Measurements from ENCODE around the gene AUTS2.

AUTS2 gene

GRCh38 chr7:69598081-69598486 is at the start of gene AUTS2:
Gene AUTS2, plus strand, starts transcription at chr7:69598475. Its CDS starts 1,179 bp downstream, at chr7:69599654.
- H3K4me3 ChIP-seq = peak within 1 kb of the TSS; percentile 53 to 79 (median 71)
- H3K27ac ChIP-seq = peak within 1 kb of the TSS in 19 of 21 experiments; percentile 16 to 88 (median 68)

GRCh38 chr7:69550991-69551390 is 47.3 kb upstream of the AUTS2 start:
- Histone ChIP-seq H3K4me3 (no peak overlapping the region), H3K27ac (no peak overlapping the region)

DNA sequence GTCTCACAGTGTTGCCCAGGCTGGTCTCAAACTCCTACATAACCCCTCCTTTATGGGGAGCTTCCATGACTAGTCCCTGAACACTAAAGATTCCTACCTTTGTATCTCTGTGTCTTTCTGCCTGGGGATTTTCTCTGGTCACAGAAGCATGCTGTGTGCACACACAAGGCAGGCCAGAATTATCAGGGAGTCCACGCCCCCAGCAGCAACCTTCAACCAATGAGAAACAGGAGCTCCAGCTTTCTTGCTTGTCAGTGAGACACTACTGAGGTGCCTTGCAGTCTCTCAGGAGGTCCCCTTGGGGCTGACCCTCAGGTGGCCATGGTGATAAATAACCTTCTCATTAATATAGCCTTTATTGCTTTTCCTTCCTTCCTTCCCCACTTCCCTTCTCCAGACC is 45.1 kb upstream of the AUTS2 start:
- H3K4me3 ChIP-seq = no peak overlapping the region
- no peak overlapping the region for H3K27ac ChIP-seq

GRCh38 chr7:69561266-69561960 is 36.9 kb upstream of the AUTS2 start:
- H3K27ac ChIP-seq = no peak overlapping the region

DNA sequence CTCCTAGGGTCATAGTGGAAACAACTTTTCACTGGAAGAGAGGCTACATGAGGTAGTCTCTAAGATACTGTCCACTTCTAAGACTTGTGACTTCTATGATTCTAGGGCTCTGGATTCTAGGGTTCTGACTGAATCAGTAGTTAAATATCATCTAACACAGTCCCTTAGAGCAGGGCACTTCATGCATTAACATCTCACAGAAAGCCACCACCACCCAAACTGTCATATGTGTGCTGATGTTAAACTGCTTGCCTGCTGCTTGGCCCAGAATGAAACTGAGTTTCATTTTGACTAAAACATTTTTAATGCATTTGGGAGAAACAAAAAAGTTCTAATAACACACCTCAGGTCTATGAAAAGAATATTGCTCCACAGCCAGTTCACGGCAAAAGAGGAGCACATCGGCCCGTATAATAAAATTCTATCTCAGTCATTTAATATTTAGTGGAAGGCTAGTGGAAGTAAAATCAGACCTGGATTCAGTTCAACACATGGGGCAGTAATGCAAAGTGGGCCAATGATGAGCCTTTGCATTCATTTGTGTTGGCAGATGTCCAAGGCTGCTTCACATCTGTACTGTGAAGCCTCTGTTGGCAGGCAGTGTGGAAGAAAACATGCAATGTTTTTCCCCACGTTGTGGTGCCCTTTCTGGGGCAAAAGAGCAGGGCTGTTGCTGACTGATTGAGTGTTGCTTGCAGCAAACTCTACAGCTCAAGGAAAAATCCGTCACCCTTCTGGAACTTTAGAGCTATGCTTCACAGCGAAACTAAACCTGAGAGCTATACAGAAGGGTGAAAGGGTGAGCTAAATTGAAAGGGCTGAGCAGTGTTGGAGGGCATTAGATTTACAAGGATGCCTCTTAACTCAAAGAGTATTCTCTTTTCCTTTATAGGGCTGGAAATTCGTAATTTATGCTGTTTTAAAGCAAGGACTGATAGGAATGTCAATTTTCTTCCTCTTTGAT is 33.5 kb upstream of the AUTS2 start:
- H3K27ac ChIP-seq = peak overlapping the region in 1 of 21 experiments; percentile 14
- no peak overlapping the region for H3K4me3 ChIP-seq

More at GRCh38 chr7:69561266-69561960, 36.9 kb upstream of the AUTS2 start:
- no peak overlapping the region for H3K4me3 ChIP-seq

DNA sequence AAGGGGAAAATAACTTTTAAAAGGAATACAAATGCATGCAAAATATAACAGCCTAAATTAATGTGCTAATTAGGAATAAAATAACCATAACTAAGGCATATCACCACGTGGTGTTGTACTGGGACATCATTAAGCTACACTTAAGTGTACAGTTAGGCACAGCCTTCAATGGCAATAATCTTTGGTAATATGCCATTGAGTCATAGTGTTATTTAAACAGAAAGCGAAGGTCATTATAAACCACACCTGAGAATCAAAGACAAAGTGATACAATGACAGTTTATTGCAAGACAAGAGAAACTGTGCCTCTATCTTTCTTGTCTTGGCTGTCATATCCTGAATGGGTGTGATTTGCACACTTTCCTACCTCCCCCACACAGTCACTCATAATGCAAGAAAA is 30.5 kb upstream of the AUTS2 start:
- Histone ChIP-seq H3K27ac (no peak overlapping the region), H3K4me3 (no peak overlapping the region)

- Histone ChIP-seq H3K27ac (no peak overlapping the region), H3K4me3 (no peak overlapping the region)
These were observed 30.0 kb upstream of the AUTS2 start for GRCh38 chr7:69568266-69568665.

- H3K27ac ChIP-seq = no peak overlapping the region
- H3K4me3 ChIP-seq = no peak overlapping the region
These were observed 22.6 kb upstream of the AUTS2 start for GRCh38 chr7:69575651-69576050.

- no peak overlapping the region for H3K4me3 ChIP-seq
- no peak overlapping the region for H3K27ac ChIP-seq
These were observed 21.1 kb upstream of the AUTS2 start for GRCh38 chr7:69577221-69577620.

DNA sequence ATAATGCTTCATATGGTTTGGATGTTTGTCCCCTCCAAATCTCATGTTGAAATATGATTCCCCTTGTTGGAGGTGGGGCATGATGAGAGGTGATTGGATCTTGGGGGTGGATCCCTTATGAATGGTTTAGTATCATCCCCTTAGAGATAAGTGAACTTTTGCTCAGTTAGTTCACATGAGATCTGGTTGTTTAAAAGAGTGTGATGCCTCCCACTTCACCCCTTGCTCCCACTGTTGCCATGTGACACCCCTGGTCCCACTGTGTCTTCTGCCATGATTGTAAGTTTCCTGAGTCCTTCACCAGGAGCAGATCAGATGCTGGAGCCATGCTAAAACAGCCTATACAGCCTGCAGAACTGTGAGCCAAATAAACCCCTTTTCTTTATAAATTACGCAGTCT is 13.1 kb upstream of the AUTS2 start:
- H3K4me3 ChIP-seq = no peak overlapping the region

GRCh38 chr7:69586321-69586720 is 12.0 kb upstream of the AUTS2 start:
- no peak overlapping the region for H3K4me3 ChIP-seq
- H3K27ac ChIP-seq = no peak overlapping the region

More for the DNA sequence above, 13.1 kb upstream of the AUTS2 start:
- no peak overlapping the region for H3K27ac ChIP-seq

- Histone ChIP-seq H3K4me3 (no peak overlapping the region), H3K27ac (no peak overlapping the region)
These were observed 9.5 kb upstream of the AUTS2 start for GRCh38 chr7:69588773-69589172.

GRCh38 chr7:69591805-69592204 is 6.5 kb upstream of the AUTS2 start:
- no peak overlapping the region for H3K4me3 ChIP-seq
- no peak overlapping the region for H3K27ac ChIP-seq

GRCh38 chr7:69593511-69593910 is 4.8 kb upstream of the AUTS2 start:
- H3K27ac ChIP-seq = no peak overlapping the region

DNA sequence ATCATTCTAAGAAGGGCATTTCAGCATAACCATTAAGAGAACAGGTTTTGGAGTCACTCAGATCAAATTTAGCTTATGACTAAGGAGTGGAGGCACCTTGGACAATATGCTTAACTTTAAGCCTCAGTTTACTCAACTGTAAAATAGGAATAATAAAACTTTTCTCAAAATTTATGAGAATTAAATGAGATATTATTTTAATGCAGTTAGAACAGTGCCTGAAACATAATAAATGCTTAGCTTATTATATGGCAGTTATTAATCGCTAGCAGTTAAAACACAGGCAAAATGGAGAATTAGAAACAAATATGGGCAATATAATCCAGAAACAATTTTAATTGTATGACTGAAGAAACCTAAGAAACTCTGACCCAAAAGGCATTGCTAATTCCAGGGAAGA is 2.9 kb upstream of the AUTS2 start:
- H3K27ac ChIP-seq = no peak overlapping the region

More at GRCh38 chr7:69593511-69593910, 4.8 kb upstream of the AUTS2 start:
- H3K4me3 ChIP-seq = no peak overlapping the region

GRCh38 chr7:69596056-69596455 is 2.2 kb upstream of the AUTS2 start:
- Histone ChIP-seq H3K4me3 (no peak overlapping the region), H3K27ac (no peak overlapping the region)

More for the DNA sequence above, 2.9 kb upstream of the AUTS2 start:
- no peak overlapping the region for H3K4me3 ChIP-seq

DNA sequence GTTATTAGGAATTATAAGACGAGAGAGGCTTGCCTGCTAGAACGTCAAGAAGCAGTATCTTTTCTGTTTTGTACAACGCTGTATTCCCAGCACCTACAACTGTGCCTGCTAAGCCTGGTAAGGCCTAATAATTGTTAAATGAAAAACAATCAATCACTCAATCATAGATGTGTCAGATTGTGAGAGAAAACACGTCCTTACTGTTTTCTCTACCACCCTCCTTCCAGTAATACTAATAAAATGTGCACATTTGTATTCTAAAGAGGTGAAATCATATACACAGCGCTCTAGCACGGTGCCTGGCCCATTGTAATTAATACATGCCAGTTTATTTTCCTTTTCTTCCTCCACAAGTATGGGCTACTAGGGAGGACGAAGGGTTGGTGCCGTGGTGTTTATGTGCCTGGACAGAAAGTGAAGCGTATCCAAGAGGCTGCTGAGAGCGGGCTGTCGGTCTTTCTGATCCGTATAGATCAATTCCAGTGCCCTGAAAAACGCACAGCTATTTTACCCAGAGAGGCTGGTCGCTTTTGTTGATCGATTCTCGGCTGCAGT is 1.5 kb upstream of the AUTS2 start:
- Histone ChIP-seq H3K27ac (peak overlapping the region in 10 of 21 experiments; percentile 30 to 88 (median 82)), H3K4me3 (peak overlapping the region in 5 of 7 experiments; percentile 53 to 79 (median 71))

GRCh38 chr7:69597278-69598076 is 798 bp upstream of the AUTS2 start:
- Histone ChIP-seq H3K27ac (peak overlapping the region in 18 of 21 experiments; percentile 16 to 88 (median 72)), H3K4me3 (peak overlapping the region; percentile 53 to 79 (median 71))

GRCh38 chr7:69598487-69599285 is 411 bp downstream of the AUTS2 start:
- peak overlapping the region; percentile 53 to 79 (median 71) for H3K4me3 ChIP-seq
- peak overlapping the region in 16 of 21 experiments; percentile 8 to 88 (median 60) for H3K27ac ChIP-seq
